ENCODE measurements around the gene LRP4.

DNA sequence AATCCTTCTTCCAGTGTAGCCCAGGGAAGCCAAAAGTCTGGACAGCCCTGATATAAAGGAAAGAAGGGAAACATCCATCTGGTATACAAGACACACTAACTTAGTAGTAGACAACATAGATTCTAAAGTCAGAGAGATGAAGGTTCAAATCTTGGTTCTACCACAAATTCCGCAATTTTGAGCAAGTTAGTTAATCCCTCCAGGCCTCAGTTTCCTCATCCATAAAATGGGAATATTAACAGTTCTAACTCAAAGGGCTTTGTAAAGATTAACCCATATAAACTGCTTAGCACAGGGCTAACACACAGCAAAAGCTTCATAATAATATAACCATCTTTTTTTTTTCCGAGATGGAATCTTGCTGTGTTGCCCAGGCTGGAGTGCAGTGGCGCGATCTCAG lies 10.7 kb downstream of the LRP4 start:
- TF ChIP-seq, protein P1, sequence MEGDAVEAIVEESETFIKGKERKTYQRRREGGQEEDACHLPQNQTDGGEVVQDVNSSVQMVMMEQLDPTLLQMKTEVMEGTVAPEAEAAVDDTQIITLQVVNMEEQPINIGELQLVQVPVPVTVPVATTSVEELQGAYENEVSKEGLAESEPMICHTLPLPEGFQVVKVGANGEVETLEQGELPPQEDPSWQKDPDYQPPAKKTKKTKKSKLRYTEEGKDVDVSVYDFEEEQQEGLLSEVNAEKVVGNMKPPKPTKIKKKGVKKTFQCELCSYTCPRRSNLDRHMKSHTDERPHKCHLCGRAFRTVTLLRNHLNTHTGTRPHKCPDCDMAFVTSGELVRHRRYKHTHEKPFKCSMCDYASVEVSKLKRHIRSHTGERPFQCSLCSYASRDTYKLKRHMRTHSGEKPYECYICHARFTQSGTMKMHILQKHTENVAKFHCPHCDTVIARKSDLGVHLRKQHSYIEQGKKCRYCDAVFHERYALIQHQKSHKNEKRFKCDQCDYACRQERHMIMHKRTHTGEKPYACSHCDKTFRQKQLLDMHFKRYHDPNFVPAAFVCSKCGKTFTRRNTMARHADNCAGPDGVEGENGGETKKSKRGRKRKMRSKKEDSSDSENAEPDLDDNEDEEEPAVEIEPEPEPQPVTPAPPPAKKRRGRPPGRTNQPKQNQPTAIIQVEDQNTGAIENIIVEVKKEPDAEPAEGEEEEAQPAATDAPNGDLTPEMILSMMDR (IDR thresholded peaks at IDR 0.05; ENCODE audit: insufficient read depth, low read length): no peak
- no peak for TF ChIP-seq POLR2AphosphoS5 (IDR thresholded peaks at IDR 0.05; ENCODE audit: low read depth)
